HG03342 (cell line): ENCODE measurements around the gene RPS6KA2.
"Not testable (repeated sequence)": the region's sequence is repeated elsewhere in the genome, so short reads cannot be mapped to it uniquely, and the experiment has no call there.

Source experiments
- ATAC-seq: cut with Tn5 transposase; IDR thresholded peaks from one replicate; pipeline ENCODE4 v1.9.1; 2021; ENCODE audit warnings: mild to moderate bottlenecking, moderate library complexity; ENCODE audit not compliant: unreplicated experiment

RPS6KA2 gene

DNA sequence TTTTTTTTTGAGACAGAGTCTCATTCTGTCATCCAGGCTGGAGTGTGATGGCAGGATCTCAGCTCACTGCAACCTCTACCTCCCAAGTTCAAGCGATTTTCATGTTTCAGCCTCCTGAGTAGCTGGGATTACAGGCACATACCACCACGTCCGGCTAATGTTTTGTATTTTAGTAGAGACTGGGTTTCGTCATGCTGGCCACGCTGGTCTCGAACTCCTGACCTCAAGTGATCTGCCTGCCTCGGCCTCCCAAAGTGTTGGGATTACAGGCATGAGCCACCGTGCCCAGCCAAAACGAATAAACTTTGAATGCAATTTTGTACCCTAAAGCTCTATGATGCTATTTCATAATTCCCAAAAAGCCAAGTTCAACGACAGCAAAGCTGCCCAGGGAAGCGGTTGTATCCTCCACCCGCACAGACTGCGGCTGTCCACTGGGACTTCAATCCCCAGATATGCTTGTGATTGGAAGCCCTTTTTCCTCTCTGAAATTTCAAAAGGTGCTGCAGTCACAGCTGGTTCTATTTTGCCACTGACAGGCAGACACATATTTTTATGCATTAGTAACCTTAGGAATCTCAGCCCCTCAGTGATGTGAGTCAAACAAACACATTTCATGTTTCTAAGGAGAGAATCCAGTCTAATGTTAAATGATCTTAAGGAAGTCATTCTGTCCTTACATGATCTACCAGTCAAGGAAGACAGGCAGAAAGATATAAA, 31.8 kb downstream of the RPS6KA2 start:
- no peak for ATAC-seq

DNA sequence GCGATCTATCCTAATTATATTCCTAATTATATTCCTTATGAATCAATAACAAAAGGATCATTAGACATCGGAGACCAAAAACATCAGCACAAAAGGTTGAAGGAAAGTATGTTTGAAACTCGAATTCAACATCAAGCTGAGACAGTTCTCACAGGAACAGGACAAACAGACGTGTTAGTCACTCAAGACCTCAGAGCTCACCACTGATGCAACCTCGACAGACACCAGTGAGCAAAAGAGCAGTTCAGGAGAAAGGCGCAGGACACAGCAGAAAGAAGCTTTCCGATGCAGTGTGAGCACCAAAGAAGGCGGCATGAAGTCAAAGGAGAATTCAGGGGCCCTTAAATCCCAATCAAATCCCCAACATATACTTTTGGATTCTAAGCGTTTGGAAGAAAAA, 34.2 kb downstream of the RPS6KA2 start:
- ATAC-seq: no peak

DNA sequence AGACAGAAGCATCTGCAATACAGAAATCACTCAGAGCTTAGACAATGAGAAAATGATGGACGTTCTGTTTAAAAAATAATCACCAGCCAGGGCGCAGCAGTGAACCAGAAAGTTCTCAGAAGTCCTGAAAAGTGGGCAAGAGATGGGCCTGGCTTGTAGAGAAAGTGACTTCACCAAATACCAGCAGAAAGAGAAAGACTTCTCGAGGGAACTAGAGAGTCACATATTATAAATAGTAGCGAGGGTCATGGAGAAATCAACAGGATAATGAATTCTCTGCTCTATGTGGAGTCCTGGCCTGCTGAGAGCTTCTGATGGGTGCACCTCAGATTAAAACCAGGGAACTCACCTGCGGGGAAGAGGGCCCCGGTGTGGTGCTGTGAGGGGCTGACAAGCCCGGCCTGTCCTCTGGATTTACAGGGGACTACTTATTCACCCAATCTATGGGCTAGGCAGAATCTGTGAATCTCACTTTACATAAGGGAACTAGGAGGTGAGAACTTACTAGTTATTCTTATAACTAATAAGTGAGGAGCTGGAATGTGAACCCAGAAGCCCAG, 35.0 kb downstream of the RPS6KA2 start:
- ATAC-seq: no peak

DNA sequence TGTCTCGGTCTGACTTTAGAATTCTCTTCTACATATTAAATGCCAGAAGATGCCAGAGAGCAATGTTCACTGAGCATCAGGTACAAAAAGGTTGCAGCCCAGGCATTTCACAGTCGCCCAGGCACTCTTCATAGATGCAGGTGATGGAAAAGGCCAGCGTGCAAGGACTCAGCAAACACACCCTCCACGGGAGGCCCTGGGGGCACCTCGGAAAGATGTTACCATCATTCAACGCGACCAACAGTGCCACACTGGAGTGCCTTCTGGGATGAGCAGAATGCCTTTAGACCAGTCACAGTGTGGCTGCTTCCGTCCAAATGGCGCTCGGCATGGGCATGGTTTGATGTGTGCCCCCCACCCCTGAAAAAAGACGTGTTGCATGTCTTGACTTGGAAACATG, 36.0 kb downstream of the RPS6KA2 start:
- no peak for ATAC-seq

DNA sequence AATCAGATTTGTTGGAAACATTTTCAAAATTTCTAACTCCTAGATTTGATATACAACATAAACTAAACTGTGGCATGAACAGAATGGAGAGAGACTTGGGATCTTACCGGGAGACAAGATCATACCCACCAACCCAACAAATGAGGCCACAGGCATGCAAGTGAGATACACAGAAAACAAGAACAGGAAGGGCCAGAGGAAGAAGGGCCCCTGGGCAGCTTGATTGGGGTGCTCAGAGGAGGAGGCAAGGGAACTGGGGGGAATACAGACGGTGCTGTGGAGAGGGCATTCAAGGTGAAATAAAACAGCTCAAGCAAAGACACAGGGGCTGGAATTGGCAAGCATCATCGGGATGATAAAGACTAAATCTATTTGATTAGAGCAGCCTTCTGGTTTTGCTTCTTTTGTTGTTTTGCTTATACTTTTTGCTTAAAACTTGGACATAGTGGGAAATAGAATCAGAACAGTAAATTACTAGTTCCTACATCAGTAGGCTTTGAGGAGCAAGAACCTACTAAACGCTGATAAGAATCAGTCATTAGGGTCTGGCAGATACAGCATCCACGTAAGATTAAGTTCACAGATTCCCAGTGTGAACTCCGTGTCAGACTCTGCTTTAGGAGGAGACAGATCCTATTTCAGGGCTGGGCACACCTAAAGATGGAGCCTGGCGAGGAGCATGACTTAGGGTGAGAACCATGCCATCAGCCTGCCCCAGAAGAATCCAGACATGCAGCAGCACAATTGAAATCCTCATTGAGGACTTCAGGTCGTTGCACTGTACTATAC, 37.1 kb downstream of the RPS6KA2 start:
- ATAC-seq: no peak

DNA sequence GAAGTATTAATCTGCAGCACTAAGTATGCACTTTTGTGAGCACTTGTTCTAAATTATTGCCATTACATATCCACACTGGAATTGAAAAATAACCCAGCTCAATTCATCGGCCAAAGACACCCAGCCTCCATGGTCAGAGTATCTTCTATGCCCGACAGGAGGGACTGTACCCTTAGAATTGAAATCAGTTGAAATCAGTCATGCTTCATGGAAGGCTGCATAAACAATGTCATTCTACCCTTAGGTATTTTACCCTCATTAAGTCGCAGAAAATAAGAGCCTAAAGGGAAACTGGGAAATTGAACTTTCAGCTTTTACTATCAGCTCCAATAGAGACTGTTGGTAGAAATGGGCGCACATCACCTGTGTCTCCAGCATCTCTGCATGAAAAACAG, 37.7 kb downstream of the RPS6KA2 start:
- no peak for ATAC-seq

DNA sequence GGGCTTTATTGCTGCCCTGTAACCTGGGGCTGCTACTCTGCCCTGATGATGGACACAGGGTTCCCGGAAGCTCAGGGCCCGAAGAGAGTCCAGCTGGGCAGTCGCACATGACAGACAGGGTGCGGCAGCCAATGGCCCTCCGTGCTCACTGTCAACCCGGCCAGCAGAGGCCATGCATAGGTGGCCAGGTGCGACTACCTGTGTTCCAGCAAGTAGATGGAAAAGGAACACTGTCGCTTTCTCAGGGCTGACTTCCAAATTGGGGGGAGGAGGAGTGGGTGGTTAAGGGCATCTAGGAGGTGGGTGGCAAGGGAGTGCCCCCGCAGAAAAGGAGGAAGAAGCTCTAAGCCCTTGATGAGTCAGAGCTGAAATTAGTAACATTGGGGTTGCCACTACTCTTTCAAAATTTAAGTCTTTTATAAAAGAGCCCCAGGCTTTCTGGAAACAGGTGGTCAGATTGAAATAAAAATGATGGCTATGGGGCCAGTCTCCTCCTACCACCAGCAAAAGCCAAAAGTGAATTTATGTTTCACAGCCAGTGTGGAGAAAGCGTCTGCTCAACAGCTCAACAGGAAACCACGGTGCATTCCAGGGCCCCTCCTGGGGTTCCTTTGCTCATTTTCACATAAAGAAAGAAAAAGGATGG, 38.2 kb downstream of the RPS6KA2 start:
- no peak for ATAC-seq

DNA sequence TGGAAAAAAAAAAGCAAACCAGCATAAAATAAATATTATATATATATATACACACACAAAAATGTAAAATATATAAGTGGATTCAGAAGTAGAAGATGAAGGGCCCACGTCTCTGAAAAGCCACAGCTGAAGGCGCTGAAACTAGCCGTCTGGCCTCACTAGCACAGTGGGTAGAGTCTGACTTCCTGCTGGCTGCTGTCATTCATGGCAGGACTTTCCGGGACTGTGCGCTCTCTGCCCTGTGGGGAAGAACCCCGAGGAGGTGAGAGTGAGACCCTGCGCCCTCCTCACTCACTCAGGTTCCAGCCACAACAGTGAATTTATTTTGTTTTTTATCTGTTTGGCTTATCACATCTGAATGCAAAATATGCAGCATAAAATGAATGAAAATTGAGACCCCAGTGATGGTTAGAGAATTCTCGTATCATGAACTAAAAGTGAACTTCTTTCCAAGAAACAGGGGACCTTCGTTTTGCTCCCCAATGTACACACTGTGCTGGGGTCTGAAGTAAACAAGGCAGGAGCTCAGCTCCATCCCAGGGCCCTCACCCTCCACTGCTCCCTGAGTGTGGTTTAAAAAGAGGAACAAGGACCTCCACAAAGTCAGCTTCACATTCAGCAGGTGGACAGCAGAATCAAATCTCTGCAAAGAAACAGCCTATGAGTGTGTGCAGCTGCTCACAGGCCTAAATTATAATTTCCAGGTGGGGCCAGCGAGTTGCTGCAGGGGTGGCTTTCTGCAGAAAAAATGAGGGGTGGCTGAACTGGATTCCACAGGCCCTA, 39.2 kb downstream of the RPS6KA2 start:
- ATAC-seq: peak; percentile 88

DNA sequence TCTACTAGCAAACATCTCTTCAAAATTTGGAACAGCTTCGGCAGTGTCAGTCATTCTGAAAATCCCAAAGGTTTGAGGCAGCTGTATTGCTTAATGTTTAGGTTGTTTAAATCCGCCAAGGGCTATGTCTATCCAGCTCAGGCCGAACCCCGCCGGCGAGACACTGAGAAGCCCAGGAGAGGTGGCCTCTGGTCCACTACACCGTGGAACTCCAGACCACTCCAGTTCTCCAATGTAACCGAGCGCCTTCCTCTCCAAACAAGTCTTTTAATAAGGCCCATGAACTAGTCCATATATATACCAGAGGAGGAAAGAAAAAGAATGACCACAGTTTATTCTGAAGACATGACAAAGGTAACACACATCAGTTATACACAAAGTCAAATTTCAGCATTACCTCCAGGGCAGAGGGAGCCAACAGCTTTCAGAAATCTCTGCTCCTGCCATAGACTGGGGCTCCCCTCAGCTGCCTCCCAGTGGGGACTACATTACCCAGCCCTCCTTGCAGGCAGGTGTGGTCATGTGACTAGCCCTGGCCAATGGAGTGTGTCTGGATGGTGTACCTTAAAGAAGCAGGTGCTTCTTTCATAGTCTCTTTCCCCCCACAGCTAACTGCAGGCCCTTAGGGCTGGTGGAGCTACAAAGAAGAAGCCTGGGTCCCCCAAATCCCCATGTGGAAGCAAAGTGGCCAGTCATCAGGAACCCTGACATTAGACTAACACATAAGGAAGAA, 40.5 kb downstream of the RPS6KA2 start, which contains the start of gene RAMACL:
RAMACL (minus strand) TSS at position 255 of the 733 bp plus-strand sequence; CDS start at position 54, 201 bp downstream.
- ATAC-seq: peak; percentile 74

DNA sequence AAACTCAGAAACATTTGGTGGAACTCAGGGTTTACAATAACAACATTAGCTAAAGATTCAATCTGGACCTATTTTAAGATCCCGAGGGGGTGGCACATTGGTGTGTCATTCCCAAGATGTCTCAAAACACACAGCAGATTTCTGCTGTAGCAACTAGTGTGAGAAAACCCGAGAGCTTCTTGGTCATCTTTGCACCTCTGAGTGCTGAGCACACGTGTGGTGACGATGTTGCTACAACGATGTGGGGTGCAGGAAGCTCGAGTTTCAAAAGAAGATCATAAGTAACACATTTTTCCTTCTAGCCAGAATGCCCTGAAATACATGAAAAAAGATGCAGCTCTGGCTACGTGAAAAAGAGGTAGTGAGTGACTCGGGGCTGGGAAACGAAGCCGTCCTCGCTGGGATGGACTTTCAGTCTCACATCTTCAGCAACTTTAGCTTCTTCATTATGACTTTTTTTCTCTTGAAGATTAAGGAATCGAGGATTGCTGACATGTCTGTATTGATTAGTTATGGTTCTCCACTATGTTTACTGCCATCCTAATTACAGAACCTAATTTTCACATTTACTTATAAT, 42.1 kb downstream of the RPS6KA2 start:
- no peak for ATAC-seq

DNA sequence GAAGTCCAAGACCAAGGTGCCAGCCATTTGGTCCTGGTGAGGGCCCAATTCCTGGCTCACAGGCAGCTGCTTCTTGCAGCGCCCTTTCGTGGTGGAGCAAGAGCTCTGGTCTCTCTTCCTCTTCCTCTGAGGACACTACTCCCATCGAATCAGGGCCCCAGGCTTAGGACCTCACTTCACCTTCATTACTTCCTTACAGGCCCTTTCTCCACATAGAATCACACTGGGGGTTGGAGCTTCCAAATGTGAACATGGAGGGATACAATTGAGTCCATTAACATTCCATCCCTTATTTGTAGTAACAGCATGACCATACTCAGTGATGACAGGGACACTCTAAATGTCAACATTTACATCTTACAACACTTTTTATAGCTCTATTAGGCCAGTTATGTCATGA, 42.9 kb downstream of the RPS6KA2 start:
- no peak for ATAC-seq

DNA sequence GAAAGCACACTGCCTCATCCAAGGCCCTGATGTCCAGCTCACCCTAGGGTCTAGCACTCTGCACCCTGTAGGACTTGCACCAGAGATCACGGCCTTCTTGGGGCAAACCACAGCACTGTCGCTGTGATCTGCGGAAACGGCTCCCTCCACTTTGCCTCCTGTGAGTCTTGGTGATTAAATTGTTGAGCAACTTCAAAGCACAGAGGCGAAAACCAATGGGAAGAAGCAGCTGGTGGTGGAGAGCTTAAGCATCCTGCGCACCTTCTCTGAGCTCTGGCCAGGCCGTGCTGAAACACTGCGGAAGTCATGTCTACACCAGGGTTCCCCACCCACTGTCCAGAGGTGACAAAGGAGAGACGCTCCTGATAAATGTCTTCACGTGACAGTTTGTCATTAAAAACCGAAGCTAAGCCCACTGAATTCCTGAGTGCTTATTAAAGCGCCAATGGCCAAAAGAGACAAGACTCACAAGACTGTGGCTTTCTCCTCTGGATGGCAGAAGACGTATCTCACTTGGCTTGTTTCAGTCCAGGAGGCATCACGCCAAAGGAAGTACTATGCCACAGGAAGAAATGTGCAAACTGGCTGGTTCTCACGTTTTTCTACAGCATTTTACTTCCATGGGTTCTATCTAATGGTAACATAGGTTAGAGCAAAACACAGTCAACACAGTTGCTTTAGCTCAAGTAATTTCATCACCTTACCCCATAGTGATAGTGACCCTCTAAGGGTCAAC, 43.7 kb downstream of the RPS6KA2 start:
- no peak for ATAC-seq

DNA sequence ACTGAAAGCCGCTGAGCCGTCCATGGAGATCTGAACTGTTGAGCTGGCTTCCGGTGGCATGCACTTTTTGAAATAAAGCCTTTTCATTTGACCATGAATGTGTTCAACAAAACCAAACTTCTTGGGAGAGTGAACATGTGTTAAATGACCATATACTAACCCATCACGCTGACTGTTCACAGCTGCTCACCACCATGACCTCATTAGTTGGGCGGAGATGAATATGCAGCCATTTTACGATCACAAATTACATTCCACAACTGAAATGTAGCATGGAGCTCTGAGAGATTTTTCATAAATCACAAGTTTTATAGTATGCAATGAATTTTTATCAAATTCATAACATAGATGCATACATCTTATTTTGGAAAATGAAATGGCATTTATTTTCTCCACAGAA, 44.8 kb downstream of the RPS6KA2 start:
- ATAC-seq: no peak

DNA sequence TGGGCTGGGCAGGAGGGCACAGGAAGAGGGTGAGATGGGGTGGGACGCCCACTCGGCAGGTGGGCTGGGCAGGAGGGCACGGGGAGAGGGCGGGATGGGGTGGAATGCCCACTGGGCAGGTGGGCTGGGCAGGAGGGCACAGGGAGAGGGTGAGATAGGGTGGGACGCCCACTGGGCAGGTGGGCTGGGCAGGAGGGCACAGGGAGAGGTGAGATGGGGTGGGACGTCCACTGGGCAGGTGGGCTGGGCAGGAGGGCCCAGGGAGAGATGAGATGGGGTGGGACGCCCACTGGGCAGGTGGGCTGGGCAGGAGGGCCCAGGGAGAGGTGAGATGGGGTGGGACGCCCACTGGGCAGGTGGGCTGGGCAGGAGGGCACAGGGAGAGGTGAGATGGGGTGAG, 45.2 kb downstream of the RPS6KA2 start:
- ATAC-seq: not testable (repeated sequence)

DNA sequence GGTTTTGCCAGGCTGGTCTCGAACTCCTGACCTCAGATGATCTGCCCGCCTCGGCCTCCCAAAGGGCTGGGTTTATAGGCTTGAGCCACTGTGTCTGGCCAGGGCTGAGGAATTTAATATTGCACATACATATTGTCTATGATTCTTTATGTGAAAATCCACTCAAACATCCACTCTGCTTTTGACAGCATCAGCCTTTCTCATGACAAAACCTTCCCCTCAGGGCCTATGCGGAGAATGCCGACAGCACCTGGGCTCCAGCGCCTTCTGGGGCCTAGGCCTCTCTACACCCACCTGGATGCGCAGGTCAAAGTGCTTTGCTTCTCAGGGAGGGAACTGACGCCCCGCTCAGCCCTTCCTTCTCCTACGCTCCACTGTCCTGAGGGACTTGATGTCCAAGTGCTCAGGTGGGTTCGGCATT, 46.0 kb downstream of the RPS6KA2 start:
- ATAC-seq: no peak

DNA sequence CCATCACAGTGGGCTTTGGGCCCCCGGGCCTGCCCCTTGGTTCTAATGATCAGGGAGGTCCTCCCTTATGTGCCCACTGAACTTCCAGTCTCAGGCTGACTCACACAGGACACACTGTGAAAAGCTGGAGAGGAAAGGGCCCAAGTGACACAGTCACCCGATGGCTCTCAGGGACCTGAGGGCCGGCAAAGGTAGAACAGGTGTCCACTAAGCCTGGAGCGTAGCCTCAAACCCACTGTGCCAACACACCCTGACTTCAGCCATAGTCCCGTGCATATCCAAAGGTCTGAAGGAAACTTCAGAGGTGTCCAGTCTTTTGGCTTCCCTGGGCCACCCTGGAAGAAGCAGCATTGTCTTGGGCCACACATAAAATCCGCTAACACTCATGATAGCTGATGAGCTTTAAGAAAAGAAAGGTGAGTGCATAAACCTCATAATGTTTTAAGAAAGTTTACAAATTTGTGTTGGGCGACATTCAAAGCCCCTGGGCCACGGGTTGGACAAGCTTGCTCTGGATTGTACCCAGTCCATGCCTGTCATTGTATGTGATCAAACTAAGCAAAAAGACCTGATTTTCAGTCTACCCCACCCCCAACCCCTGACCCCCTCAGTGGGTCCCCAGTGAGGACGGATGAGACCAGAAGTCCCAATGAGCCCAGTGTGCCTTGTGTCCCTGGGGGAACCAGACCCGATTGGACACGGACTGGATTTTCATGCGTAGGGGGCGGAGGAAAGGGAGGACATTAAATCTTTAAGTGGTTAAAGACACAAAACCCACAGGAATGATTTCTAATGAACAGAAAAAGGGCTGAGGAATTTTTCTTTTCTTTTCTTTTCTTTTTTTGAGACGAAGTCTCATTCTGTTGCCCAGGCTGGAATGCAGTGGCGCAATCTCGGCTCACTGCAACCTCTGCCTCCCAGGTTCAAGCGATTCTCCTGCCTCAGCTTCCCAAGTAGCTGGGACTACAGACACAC, 46.7 kb downstream of the RPS6KA2 start:
- ATAC-seq: no peak

DNA sequence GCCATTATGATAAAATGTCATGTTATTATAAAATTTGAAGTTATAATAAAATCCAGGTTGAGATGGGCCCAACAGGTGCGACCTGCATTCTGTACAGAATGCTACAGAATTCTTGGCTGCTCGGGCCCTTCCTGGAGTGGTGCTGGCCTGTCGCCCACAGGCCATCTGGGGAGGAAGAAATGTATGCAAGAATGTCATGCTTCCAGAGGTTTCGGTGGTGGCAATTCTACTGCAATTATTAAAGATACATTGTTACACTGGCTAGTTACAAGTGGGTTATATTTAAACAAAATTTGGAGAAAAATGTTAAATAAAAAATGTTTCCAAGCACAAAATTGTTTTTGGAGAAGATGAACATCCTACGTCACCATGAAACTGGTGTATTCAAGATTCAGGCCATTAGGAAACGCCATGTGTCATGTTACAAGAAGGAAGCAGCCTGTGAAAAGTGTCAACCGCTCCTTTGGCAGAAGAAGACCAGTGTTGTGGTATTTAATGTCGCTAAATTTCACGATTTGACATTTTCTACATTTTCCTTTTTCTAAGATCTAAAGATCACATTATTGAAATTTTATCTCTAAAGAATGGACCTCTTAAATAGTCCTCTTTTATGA, 47.7 kb downstream of the RPS6KA2 start:
- ATAC-seq: no peak
